ENCODE measurements around the gene IQCH.
"Not testable (repeated sequence)": the region's sequence is repeated elsewhere in the genome, so short reads cannot be mapped to it uniquely, and the experiment has no call there.

IQCH gene

DNA sequence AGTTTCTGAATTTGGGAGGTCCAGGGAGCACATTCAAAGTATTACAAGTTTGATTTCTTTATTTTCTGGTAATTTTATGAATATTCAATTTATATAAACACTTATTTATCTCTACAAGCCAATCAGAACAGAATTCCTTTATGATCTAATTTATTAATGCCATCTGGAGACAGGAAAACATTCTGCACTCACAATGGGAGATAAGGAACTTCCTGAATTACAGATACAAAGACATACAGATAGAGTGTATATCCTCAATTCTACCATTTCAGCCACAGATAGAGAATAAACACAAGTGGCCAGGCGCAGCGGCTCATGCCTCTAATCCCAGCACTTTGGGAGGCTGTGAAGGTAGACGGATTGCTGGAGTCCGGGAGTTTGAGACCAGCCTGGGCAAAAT, 86.0 kb downstream of the IQCH start:
- no peak overlapping the region for H3K4me3 ChIP-seq
- no peaks in the 10 kb centered on the region for H3K9me3 ChIP-seq (ENCODE audit: low read depth, low read length)
- no peak overlapping the region for H3K9ac ChIP-seq (ENCODE audit: insufficient read length)
- H3K27ac ChIP-seq: no peak overlapping the region
- TF ChIP-seq EZH2 (IDR thresholded peaks at IDR 0.05): no peak
- TF ChIP-seq POLR2AphosphoS5 (IDR thresholded peaks at IDR 0.05; ENCODE audit: borderline replicate concordance, low read depth, low read length): no peak
- no peaks in the 10 kb centered on the region for H3K36me3 ChIP-seq (ENCODE audit: insufficient read depth, low read length)
- no peak for DNase-seq (ENCODE audit: low read depth, low spot score)

DNA sequence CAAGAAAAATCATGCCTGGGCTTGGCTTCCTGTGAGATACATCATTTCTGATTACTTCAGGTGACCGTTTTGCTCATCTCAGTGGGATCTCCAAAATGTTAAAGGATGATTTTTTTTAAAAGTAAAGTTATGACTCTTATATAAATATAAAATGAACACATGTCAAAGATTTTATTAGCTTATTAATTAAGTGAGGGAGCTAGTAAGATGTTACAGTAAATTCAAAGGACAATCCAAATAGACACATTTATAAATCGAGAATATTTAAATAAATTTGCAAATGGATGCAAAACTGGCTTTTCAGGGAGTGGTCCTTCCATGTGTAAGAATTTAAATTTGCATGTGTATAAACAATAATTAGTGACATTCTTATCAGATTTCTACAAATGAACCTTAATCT, 87.0 kb downstream of the IQCH start:
- TF ChIP-seq FOXP2 (optimal IDR thresholded peaks at IDR 0.05; ENCODE audit: control extremely low read depth, extremely low read length, insufficient read depth) (no peak), EZH2 (IDR thresholded peaks at IDR 0.05) (no peak), POLR2AphosphoS5 (IDR thresholded peaks at IDR 0.05; ENCODE audit: borderline replicate concordance, low read depth, low read length) (no peak)
- no peaks in the 10 kb centered on the region for H3K36me3 ChIP-seq (ENCODE audit: insufficient read depth, low read length)
- no peaks in the 10 kb centered on the region for H3K9me3 ChIP-seq (ENCODE audit: low read depth, low read length)
- no peak overlapping the region for H3K27ac ChIP-seq
- H3K4me3 ChIP-seq: no peak overlapping the region
- no peak for DNase-seq (ENCODE audit: low read depth, low spot score)
- H3K9ac ChIP-seq (ENCODE audit: insufficient read length): no peak overlapping the region

DNA sequence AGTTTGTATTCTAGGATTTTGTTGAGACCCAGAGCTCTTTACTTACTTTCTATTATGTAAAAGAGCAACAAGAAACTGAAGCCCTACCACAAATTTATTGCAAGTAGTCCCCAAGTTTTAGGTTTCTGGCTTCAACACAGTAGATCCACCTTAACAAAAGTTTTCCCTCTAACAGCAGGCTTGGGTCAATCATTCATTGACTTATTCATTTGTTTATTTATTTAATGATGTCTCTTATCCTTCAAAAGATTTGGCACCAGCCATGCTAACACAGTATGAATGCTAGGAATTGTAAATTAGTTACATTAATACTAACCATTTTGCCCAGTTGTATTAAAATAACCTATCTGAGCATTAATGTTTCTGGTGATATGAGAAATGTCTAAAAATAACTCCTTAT, 88.6 kb downstream of the IQCH start:
- no peak overlapping the region for H3K27ac ChIP-seq
- DNase-seq (ENCODE audit: low read depth, low spot score): no peak
- no peak overlapping the region for H3K4me3 ChIP-seq
- no peak for TF ChIP-seq POLR2AphosphoS5 (IDR thresholded peaks at IDR 0.05; ENCODE audit: borderline replicate concordance, low read depth, low read length)
- H3K9ac ChIP-seq (ENCODE audit: insufficient read length): no peak overlapping the region
- H3K36me3 ChIP-seq (ENCODE audit: insufficient read depth, low read length): no peaks in the 10 kb centered on the region
- peaks cover 5% of the 10 kb centered on the region; the same call in 1 of the 2 replicates for H3K9me3 ChIP-seq (ENCODE audit: low read depth, low read length)

DNA sequence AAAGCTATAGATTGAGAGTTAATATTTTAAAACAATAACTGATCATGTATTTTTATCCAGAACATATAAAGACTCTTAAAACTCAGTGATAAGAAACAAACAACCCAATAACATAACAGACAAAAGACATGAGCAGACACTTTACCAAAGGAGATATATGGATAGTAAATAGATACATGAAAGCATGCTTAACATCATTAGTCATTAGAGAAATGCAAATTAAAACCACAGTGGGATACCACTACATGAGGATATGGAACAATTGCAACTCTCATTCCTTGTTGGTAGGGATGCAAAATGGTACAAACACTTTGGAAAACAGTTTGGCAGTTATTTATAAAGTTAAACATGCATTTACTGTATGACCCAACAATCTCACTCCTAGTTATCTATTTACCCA, 95.0 kb downstream of the IQCH start:
- no peak overlapping the region for H3K9ac ChIP-seq (ENCODE audit: insufficient read length)
- no peaks in the 10 kb centered on the region for H3K36me3 ChIP-seq (ENCODE audit: insufficient read depth, low read length)
- no peak for TF ChIP-seq POLR2AphosphoS5 (IDR thresholded peaks at IDR 0.05; ENCODE audit: borderline replicate concordance, low read depth, low read length)
- no peak for TF ChIP-seq FOXP2 (optimal IDR thresholded peaks at IDR 0.05; ENCODE audit: control extremely low read depth, extremely low read length, insufficient read depth)
- no peak for TF ChIP-seq EZH2 (IDR thresholded peaks at IDR 0.05)
- no peak overlapping the region for H3K4me3 ChIP-seq
- no peak overlapping the region for H3K27ac ChIP-seq
- no peak for DNase-seq (ENCODE audit: low read depth, low spot score)
- H3K9me3 ChIP-seq (ENCODE audit: low read depth, low read length): peaks cover 17% of the 10 kb centered on the region; the same call in 1 of the 2 replicates

DNA sequence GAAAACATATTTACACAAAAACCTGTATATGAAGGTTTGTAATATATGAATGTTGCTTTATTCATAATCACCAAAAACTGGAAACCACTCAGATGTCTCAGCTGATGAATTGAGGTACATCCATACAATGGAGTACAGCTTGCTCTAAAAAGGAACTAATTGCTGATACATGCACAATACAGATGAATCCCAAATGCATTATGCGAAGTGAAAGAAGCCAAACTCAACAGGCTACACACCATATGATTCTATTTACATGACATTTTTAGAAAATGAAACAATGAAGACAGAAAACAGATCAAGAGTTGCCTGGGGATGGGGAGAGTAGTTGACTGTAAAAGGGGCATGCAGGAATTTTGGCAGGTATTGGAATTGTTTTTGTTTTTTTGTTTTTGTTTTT, 95.5 kb downstream of the IQCH start:
- TF ChIP-seq EZH2 (IDR thresholded peaks at IDR 0.05) (no peak), POLR2AphosphoS5 (IDR thresholded peaks at IDR 0.05; ENCODE audit: borderline replicate concordance, low read depth, low read length) (no peak), FOXP2 (optimal IDR thresholded peaks at IDR 0.05; ENCODE audit: control extremely low read depth, extremely low read length, insufficient read depth) (no peak)
- Histone ChIP-seq H3K9me3 (ENCODE audit: low read depth, low read length) (peaks cover 17% of the 10 kb centered on the region; the same call in 1 of the 2 replicates), H3K9ac (ENCODE audit: insufficient read length) (no peak overlapping the region), H3K4me3 (no peak overlapping the region), H3K36me3 (ENCODE audit: insufficient read depth, low read length) (no peaks in the 10 kb centered on the region), H3K27ac (no peak overlapping the region)
- no peak for DNase-seq (ENCODE audit: low read depth, low spot score)

DNA sequence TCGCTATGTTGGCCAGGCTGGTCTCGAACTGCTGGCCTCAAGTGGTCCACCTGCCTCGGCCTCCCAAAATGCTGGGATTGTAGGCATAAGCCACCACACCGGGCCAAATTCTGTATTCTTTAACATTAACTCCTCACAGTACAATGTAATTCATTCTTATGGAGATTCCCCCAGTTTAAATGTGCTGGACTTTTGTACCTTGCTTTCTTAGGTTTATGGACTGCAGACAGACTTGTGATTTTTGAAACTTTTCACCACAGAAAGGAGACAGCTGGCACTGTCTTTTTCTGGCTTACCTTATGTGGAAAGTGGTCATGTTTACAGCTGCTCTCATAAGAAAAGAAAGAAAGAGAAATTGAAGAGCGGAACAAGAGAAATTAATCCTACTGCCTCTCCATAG, 103.8 kb downstream of the IQCH start:
- TF ChIP-seq EZH2 (IDR thresholded peaks at IDR 0.05) (no peak), POLR2AphosphoS5 (IDR thresholded peaks at IDR 0.05; ENCODE audit: borderline replicate concordance, low read depth, low read length) (no peak), FOXP2 (optimal IDR thresholded peaks at IDR 0.05; ENCODE audit: control extremely low read depth, extremely low read length, insufficient read depth) (no peak)
- H3K27ac ChIP-seq: no peak overlapping the region
- H3K36me3 ChIP-seq (ENCODE audit: insufficient read depth, low read length): no peaks in the 10 kb centered on the region
- H3K9ac ChIP-seq (ENCODE audit: insufficient read length): no peak overlapping the region
- peaks cover 6% of the 10 kb centered on the region; the same call in 1 of the 2 replicates for H3K9me3 ChIP-seq (ENCODE audit: low read depth, low read length)
- no peak for DNase-seq (ENCODE audit: low read depth, low spot score)
- H3K4me3 ChIP-seq: no peak overlapping the region

DNA sequence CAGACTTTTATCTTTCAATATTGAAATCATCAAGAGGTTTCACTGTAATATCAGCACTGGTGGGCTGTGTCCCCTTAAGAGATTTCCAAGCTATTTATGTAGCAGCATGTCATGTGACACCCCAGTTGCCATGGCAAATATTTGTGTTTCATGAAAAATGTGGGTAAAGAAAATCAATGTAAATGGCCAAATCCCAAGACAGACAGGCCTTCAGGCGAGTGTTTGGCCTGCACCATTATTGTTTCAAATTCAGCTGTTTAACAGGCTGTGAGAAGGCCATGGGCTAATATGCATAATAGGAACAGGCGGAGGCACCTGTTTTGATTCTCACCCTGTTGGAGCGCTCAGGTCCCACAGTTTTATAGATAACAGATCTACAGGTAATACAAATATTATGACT, 104.2 kb downstream of the IQCH start:
- no peak for DNase-seq (ENCODE audit: low read depth, low spot score)
- Histone ChIP-seq H3K36me3 (ENCODE audit: insufficient read depth, low read length) (no peaks in the 10 kb centered on the region), H3K4me3 (no peak overlapping the region), H3K9me3 (ENCODE audit: low read depth, low read length) (peaks cover 2% of the 10 kb centered on the region; the same call in 1 of the 2 replicates), H3K27ac (no peak overlapping the region), H3K9ac (ENCODE audit: insufficient read length) (no peak overlapping the region)
- TF ChIP-seq FOXP2 (optimal IDR thresholded peaks at IDR 0.05; ENCODE audit: control extremely low read depth, extremely low read length, insufficient read depth): no peak
- no peak for TF ChIP-seq POLR2AphosphoS5 (IDR thresholded peaks at IDR 0.05; ENCODE audit: borderline replicate concordance, low read depth, low read length)
- no peak for TF ChIP-seq EZH2 (IDR thresholded peaks at IDR 0.05)

DNA sequence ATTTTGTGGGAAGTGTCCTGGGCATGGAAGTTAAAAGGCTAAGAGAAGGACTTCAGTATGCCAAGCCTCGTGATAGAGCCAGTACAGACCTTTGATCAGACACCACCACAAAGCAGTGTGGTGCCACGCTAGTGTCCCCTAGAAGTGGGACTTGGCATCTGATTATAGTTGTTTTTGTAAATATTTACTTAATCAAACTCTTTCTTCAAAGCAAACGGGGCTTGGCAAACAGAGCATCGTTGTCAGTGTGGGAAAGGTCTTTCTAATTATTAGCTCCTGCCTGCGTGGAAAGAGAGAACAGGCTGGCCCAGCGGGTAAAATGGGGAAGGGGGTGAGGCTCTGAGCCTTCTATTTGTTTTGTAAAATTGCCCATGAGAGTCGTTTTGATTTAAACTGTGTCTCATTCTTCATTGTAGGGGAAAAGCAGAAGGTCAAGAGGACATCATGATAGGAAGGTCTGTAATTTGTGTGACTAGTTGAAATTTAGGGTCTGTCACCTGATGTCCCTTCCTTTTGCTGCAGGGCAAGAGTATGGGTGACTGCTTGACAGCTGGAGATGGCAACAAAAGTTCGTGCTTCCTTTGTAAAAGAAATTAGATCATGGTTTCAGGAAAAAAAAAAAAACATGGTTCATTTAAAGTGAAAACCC, 105.0 kb downstream of the IQCH start:
- no peak for TF ChIP-seq EZH2 (IDR thresholded peaks at IDR 0.05)
- no peak overlapping the region for H3K27ac ChIP-seq
- H3K9ac ChIP-seq (ENCODE audit: insufficient read length): no peak overlapping the region
- no peaks in the 10 kb centered on the region for H3K9me3 ChIP-seq (ENCODE audit: low read depth, low read length)
- no peak overlapping the region for H3K4me3 ChIP-seq
- H3K36me3 ChIP-seq (ENCODE audit: insufficient read depth, low read length): no peaks in the 10 kb centered on the region
- no peak for DNase-seq (ENCODE audit: low read depth, low spot score)

DNA sequence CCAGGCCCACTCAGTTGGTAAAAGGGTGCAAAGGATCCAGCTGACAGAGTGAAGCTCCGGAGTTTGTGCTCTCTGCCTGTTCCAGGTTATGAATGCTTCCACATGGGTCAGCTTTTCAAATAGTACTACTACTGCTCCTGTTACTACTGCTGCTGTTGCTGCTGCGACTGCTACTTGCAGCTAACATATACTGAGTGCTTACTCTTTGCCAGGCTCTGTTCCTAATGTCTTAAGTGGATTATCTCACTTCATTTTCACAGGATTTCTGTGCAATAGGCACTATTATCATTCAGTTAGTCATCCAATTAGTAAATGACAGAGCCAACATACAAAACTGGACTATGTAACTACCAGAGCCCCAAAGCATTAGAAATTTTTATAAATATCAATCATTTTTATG, 106.5 kb downstream of the IQCH start:
- H3K4me3 ChIP-seq: no peak overlapping the region
- TF ChIP-seq POLR2AphosphoS5 (IDR thresholded peaks at IDR 0.05; ENCODE audit: borderline replicate concordance, low read depth, low read length) (no peak), FOXP2 (optimal IDR thresholded peaks at IDR 0.05; ENCODE audit: control extremely low read depth, extremely low read length, insufficient read depth) (no peak)
- no peak for DNase-seq (ENCODE audit: low read depth, low spot score)
- no peak overlapping the region for H3K9ac ChIP-seq (ENCODE audit: insufficient read length)
- H3K9me3 ChIP-seq (ENCODE audit: low read depth, low read length): no peaks in the 10 kb centered on the region
- no peaks in the 10 kb centered on the region for H3K36me3 ChIP-seq (ENCODE audit: insufficient read depth, low read length)
- H3K27ac ChIP-seq: no peak overlapping the region

DNA sequence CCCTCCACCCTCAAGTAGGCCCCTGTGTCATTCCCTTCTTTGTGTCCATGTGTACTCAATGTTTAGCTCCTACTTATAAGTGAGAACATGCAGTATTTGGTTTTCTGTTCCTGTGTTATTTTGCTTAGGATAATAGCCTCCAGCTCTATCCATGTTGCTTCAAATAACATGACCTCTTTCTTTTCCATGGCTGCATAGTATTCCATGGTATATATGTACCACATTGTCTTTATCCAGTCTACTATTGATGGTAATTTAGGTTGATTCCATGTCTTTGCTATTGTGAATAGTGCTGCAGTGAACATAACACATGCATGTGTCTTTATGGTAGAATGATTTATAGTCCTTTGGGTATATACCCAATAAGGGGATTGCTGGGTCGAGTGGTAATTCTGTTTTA, 109.1 kb downstream of the IQCH start:
- not testable (repeated sequence) for DNase-seq (ENCODE audit: low read depth, low spot score); H3K4me3 ChIP-seq; H3K27ac ChIP-seq

More for the DNA sequence above, 109.1 kb downstream of the IQCH start:
- not testable (repeated sequence) for H3K9me3 ChIP-seq (ENCODE audit: low read depth, low read length); H3K36me3 ChIP-seq (ENCODE audit: insufficient read depth, low read length); H3K9ac ChIP-seq (ENCODE audit: insufficient read length)
